ENCODE results near the gene PLPP1.
A peak's percentile ranks its signal among the peaks of the same experiment; 100 is the strongest.
"Not testable (repeated sequence)": the region's sequence is repeated elsewhere in the genome, so short reads cannot be mapped to it uniquely, and the experiment has no call there.

PLPP1 gene

DNA sequence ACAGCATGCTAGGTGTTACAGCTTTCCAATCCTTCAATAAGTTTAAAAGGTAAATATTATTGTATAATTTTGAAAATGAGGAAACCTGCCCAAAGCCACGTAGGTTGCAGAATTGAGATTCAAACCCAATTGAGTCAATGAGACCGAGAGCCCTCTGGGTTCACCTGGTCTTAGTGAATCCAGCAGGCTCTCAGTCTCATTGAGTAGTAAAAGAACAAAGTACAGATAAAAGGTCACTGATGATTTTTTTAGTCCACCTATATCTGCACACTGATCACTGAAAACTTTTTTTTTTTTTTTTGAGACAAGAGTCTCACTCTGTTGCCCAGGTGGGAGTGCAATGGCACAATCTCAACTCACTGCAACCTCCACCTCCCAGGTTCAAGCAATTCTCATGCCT, 27.2 kb downstream of the PLPP1 start:
- TF ChIP-seq CTCF (conservative IDR thresholded peaks at IDR 0.05) (no peak), ZFX (IDR thresholded peaks at IDR 0.05) (no peak)
- peak overlapping the region; percentile 51 for H3K27ac ChIP-seq

DNA sequence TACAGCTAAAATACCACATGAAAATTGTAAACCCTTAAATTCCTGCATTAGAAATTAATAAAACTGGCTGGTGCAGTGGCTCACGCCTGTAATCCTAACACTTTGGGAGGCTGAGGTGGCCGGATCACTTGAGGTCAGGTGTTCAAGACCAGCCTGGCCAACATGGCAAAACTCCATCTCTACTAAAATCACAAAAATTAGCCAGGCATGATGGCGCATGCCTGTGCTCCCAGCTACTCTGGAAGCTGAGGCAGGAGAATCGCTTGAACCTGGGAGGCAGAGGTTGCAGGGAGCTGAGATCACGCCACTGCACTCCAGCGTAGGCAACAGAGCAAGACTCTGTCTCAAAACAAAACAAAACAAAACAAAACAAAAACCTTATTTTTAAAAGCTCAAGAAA, 29.1 kb downstream of the PLPP1 start:
- not testable (repeated sequence) for H3K27ac ChIP-seq

DNA sequence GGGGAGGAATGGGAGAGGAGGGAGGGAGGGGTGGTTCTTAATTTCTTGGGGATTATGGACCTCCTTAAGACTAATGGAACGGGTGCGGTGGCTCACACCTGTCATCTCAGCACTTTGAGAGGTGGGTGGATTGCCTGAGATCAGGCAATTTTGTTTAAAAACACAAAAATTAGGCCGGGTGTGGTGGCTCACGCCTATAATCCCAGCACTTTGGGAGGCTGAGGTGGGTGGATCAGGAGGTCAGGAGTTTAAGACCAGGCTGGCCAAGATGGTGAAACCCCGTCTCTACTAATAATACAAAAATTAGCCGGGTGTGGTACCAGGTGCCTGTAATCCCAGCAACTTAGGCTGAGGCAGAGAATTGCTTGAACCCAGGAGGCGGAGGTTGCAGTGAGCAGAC, 30.8 kb downstream of the PLPP1 start:
- H3K27ac ChIP-seq: peak overlapping the region; percentile 52

DNA sequence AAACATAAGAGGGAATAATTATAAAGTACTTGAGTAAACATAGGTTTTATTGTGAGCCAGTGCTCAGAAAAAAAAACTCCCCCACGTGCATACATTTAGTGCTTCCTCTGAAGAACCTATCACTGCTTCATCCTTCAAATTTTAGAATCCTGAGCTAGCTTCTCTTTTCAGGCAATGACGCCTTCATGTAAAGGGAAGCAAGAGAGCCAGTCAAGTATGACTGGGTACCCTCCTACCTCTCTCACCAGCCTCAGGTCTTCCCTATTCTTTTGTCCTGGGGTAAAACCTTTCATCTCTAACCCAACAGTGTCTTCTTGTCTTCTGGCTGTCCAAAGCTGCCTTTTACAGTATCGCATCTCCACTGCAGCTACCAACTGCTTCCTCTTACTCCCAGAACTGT, 32.0 kb downstream of the PLPP1 start:
- TF ChIP-seq CTCF (conservative IDR thresholded peaks at IDR 0.05): no peak
- no peak for TF ChIP-seq ZFX (IDR thresholded peaks at IDR 0.05)
- peak overlapping the region; percentile 52; the same call in 1 of the 2 replicates for H3K27ac ChIP-seq

DNA sequence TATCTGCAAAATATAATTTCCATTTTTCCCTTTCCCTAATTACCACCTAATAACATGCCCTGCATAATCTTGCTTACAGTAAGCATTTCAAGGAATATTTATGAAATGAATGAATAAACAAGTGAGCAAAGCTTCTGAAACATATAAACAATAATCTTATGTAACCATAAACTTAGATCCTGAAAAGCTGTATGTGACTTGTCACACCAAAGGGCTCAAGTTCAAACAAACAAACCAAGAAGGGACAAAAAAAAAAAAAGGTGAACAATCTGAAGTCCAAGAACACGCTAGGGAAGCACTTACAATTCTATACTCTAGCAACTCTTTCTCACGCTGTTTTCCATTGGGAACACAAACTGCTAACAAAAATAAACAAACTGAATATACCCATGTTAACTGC, 36.3 kb downstream of the PLPP1 start:
- TF ChIP-seq CTCF (conservative IDR thresholded peaks at IDR 0.05) (no peak), ZFX (IDR thresholded peaks at IDR 0.05) (no peak)

DNA sequence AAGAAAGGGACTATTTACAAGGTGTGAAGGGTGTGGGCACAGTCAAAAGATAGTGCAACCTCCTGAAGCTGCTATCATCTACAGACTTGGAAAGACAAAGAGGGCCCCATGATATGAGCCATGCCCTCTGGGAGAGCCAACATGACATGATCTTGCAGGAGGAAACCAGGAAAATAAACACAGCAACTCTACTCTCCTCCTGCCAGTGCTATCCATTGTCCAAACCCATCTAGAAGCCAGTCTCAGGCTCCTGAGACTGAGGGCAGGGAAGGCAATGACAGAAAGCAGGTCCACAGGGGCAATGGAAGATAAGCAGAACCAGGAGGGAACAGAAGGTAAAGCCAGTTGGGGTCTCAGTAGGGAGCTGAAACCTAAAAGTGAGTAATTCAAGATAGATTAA, 37.1 kb downstream of the PLPP1 start:
- no peak for TF ChIP-seq CTCF (conservative IDR thresholded peaks at IDR 0.05)
- TF ChIP-seq ZFX (IDR thresholded peaks at IDR 0.05): no peak
- H3K27ac ChIP-seq: peak overlapping the region; percentile 8; the same call in 1 of the 2 replicates

More for the DNA sequence above, 36.3 kb downstream of the PLPP1 start:
- H3K27ac ChIP-seq: no peak overlapping the region

DNA sequence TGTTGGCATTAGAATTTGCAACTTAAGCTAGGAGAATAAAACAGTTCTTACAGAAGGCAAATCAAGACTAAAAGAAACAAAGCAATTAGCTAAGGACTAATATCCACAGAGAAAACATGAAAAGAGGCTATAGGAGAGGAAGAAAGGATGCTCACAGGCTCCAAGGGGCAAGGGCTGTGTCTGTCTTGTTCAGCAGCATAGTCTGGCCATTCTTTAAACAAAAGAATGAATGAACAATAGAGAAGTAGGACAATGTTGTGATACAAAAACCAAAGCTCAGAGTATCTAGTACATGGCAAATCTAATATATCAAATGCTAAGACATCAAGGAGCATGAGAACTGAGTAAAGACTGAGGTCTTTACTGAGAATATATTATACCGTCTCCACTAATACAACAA, 39.5 kb downstream of the PLPP1 start:
- peak overlapping the region; percentile 29; the same call in 1 of the 2 replicates for H3K27ac ChIP-seq
- no peak for TF ChIP-seq CTCF (conservative IDR thresholded peaks at IDR 0.05)
- TF ChIP-seq ZFX (IDR thresholded peaks at IDR 0.05): no peak

DNA sequence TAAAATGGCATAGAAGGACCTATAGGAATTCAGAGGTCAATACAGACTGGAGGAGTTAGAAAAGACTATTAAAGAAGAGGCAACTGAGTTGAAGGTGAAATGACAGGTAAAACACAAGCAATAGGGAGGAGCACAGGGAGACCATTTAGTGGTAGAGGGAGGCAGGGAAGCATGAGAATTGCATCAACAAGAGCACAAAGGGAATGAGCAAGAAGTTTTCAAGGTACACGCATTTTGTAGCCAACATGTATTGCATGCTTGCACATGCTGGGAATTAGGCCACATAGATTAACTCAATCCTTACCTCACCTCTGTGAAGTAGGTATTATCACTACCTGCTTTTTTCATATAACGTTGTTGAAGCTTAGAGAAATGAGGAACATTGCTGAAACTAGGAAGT, 42.3 kb downstream of the PLPP1 start:
- TF ChIP-seq ZFX (IDR thresholded peaks at IDR 0.05) (no peak), CTCF (conservative IDR thresholded peaks at IDR 0.05) (no peak)
- peak overlapping the region; percentile 49; the same call in 1 of the 2 replicates for H3K27ac ChIP-seq

- H3K27ac ChIP-seq: no peak overlapping the region
- no peak for TF ChIP-seq CTCF (conservative IDR thresholded peaks at IDR 0.05)
- no peak for TF ChIP-seq ZFX (IDR thresholded peaks at IDR 0.05)
These were observed 49.7 kb downstream of the PLPP1 start for GRCh38 chr5:55485073-55485472.

Measured in C4-2B (cell line).